Activated CD8-positive, alpha-beta memory T cell treated with anti-CD3 and anti-CD28 coated beads, Interleukin-2, amount 50 U/mL, for 24 hours (primary cell): ENCODE results near the gene PCDHGA10.
"Not testable (repeated sequence)": the region's sequence is repeated elsewhere in the genome, so short reads cannot be mapped to it uniquely, and the experiment has no call there.

Experiments
- DNase-seq: peaks from one replicate; pipeline ENCODE4 v3.0.0-alpha.2; 2020; ENCODE audit errors: extremely low read depth

The PCDHGA10 gene

DNA sequence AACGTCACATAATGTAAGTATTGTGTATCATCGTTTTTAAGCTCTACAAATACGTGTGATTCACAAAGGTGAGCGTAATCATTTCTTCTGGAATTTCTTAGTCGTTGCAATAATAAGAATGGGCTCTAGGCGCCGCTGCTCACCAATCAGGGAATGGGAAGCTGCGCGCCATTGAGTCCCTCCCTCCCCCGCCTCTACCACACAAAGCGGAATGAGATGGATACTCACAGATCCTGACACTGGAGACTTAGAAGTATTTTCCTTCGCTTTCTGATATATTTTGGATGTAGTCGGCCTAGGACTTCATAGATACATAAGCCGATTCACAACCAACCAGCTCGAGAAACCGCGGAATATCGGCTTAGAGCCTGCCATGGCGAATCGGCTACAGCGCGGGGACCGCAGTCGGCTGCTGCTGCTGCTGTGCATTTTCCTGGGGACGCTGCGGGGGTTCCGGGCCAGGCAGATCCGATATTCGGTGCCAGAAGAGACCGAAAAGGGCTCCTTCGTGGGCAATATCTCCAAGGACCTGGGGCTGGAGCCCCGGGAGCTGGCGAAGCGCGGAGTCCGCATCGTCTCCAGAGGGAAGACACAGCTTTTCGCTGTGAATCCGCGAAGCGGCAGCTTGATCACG lies 8.2 kb downstream of the PCDHGA10 start, which contains the start of gene PCDHGA11:
Gene PCDHGA11 (plus strand): TSS at position 197 of the 634 bp plus-strand sequence. CDS start 177 bp downstream, at position 374.
- DNase-seq: no peak

DNA sequence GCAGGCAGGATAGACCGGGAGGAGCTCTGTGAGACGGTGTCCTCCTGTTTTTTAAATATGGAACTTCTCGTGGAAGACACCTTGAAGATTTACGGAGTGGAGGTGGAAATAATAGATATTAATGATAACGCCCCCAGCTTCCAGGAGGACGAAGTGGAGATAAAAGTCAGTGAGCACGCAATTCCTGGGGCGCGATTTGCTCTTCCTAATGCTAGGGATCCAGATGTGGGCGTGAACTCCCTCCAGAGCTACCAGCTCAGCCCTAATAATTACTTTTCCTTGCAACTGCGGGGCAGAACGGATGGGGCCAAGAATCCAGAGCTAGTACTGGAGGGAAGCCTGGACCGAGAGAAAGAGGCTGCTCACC lies 8.7 kb downstream of the PCDHGA10 start:
- DNase-seq: no peak

DNA sequence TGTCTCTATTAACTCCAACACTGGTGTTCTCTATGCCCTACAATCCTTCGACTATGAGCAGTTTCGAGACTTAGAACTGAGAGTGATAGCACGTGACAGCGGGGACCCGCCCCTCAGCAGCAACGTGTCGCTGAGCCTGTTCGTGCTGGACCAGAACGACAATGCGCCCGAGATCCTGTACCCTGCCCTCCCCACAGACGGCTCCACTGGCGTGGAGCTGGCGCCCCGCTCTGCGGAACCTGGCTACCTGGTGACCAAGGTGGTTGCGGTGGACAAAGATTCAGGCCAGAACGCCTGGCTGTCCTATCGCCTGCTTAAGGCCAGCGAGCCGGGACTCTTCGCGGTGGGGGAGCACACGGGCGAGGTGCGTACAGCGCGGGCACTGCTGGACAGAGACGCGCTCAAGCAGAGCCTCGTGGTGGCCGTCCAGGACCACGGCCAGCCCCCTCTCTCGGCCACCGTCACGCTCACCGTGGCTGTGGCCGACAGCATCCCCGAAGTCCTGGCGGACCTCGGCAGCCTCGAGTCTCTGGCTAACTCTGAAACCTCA lies 10.0 kb downstream of the PCDHGA10 start:
- DNase-seq: no peak

DNA sequence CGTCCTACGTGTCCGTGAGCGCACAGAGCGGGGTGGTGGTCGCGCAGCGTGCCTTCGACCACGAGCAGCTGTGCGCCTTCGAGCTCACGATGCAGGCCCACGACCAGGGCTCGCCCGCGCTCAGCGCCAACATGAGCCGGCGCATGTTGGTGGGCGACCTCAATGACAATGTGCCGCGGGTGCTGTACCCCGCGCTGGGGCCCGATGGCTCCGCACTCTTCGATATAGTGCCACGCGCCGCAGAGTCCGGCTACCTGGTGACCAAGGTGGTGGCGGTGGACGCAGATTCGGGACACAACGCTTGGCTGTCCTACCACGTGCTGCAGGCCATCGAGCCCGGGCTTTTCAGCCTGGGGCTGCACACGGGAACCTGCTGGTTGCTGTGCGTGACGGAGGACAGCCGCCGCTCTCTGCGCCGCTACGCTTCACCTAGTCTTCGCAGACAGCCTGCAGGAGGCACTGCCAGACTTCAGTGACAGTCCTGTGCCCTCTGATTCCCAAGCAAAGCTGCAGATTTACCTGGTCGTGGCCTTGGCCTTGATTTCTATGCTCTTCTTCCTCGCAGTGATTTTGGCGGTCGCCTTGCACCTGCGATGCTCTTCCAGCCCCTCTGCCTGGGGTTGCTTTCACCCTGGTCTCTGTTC lies 15.1 kb downstream of the PCDHGA10 start:
- DNase-seq: no peak

DNA sequence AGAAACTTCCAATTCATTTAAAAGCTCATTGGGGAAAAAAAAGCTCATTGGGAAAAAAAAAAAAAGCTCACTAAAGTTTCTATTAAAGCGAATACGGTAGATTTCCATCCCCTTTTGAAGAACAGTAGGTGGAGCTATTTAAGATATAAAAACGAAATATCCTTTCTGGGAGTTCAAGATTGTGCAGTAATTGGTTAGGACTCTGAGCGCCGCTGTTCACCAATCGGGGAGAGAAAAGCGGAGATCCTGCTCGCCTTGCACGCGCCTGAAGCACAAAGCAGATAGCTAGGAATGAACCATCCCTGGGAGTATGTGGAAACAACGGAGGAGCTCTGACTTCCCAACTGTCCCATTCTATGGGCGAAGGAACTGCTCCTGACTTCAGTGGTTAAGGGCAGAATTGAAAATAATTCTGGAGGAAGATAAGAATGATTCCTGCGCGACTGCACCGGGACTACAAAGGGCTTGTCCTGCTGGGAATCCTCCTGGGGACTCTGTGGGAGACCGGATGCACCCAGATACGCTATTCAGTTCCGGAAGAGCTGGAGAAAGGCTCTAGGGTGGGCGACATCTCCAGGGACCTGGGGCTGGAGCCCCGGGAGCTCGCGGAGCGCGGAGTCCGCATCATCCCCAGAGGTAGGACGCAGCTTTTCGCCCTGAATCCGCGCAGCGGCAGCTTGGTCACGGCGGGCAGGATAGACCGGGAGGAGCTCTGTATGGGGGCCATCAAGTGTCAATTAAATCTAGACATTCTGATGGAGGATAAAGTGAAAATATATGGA lies 17.7 kb downstream of the PCDHGA10 start, which contains the start of gene PCDHGA12:
Gene PCDHGA12 (plus strand): TSS at position 176 of the 782 bp plus-strand sequence. CDS start 253 bp downstream, at position 429.
- no peak for DNase-seq

DNA sequence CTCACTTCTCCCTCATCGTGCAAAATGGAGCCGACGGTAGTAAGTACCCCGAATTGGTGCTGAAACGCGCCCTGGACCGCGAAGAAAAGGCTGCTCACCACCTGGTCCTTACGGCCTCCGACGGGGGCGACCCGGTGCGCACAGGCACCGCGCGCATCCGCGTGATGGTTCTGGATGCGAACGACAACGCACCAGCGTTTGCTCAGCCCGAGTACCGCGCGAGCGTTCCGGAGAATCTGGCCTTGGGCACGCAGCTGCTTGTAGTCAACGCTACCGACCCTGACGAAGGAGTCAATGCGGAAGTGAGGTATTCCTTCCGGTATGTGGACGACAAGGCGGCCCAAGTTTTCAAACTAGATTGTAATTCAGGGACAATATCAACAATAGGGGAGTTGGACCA lies 18.5 kb downstream of the PCDHGA10 start:
- no peak for DNase-seq

DNA sequence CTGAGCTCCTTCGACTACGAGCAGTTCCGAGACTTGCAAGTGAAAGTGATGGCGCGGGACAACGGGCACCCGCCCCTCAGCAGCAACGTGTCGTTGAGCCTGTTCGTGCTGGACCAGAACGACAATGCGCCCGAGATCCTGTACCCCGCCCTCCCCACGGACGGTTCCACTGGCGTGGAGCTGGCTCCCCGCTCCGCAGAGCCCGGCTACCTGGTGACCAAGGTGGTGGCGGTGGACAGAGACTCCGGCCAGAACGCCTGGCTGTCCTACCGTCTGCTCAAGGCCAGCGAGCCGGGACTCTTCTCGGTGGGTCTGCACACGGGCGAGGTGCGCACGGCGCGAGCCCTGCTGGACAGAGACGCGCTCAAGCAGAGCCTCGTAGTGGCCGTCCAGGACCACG lies 19.5 kb downstream of the PCDHGA10 start:
- not testable (repeated sequence) for DNase-seq

DNA sequence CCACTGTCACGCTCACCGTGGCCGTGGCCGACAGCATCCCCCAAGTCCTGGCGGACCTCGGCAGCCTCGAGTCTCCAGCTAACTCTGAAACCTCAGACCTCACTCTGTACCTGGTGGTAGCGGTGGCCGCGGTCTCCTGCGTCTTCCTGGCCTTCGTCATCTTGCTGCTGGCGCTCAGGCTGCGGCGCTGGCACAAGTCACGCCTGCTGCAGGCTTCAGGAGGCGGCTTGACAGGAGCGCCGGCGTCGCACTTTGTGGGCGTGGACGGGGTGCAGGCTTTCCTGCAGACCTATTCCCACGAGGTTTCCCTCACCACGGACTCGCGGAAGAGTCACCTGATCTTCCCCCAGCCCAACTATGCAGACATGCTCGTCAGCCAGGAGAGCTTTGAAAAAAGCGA lies 19.9 kb downstream of the PCDHGA10 start:
- not testable (repeated sequence) for DNase-seq

DNA sequence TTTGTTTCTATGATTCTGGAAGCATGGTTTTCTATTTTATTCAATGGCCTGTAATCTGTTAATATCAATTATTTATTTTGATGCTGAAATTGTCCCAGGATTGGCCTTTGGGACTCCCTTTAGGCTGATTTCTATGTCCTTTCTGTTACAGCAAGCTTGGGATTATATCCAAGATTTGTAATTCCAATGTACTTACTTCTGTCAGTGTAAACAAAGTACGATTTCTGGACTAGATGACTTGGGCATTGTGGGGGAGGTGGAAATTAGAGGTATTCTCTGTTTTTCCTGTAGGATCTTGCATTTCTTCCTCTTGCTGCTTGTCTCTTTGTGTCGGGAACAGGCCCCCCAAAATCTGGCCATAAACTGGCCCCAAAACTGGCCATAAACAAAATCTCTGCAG lies 21.2 kb downstream of the PCDHGA10 start:
- no peak for DNase-seq

DNA sequence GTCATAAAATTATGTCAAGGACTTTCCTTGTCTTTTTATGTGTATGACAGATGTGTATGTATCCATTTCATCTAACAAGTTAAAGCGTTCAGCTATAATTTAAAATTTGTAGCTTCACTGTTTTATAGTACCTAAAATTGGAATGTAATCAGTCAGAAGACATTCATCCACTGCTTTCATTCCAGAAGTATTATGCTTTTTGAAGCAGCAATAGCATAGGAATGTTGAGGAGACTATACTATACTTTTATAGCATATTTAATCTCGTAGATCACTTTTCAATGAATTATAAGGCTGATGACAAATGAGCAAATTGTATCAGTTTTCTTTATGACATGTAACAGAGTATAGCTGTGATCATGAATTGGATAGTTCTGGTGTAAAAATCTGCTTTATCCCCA lies 24.4 kb downstream of the PCDHGA10 start:
- DNase-seq: no peak

DNA sequence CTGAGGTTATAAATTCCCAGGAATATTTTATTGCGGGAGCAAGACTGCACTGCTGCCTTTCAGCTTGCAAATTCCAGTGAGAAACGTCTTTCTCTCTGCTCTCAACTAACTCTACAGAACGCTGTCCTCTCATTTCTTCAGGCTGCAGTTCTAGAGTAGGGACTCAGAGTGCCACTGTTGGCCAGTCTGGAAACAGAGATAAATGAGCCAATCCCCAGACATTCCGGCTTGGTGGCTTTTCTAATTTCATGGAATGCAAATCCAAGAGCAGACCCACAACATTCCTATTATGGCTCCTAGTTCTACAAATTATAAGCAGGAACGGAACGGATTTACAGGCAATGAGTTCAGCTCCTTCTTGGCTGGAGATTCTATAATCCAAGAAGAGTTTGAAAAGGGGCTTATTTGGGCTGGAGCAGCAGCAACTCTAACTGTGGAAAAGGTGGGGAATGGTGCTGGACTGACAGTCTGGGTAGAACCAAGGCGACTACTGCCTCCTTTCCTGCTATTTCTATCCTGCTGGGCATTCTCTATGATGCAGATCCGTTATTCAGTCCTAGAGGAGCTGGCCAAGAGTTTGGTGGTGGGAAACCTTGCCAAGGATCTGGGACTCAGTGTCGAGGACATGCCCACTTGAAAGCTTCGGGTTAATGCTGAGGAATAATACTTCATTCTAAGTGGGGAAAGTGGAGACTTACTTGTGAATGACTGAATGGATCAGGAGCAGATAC lies 26.8 kb downstream of the PCDHGA10 start:
- DNase-seq: no peak

DNA sequence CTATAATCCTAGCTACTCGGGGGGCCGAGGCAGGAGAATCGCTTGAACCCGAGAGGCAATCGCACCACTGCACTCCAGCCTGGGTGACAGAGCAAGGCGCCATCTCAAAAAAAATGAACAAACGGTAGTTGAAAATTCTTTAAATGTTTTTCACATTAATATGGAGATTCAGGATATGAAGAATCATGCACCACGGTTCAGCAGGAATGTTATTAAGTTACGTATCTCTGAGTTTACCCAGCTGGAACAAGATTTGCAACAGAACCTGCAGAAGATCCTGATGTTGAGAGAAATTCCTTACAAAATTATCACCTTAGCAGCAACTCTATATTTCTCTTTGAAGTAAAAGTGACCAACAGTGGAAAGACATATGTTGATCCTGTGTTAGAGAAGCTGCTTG lies 27.6 kb downstream of the PCDHGA10 start:
- DNase-seq: no peak

DNA sequence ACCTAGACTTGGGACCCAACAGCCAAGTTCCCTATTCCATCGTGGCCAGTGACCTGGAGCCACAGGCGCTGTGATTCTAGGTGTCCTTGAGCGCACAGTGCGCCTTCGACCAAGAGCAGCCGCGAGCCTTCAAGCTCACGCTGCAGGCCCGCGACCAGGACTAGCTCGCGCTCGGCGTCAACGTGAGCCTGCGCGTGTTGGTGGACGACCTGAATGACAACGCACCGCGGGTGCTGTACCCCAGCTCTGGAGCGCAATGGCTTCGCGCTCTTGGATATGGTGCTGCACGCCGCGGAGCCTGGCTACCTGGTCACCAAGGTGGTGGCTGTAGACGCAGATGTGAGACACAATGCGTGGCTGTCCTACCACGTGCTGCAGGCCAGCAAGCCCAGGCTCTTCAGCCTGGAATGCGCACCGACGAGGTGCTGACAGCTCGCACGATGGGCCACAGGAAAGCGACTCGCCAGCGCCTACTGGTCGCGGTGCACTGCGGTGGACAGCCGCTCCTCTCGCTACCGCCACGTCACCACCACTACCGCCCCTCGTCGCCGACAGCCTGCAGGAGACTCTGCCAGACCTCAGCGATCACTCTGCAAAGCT lies 28.9 kb downstream of the PCDHGA10 start:
- DNase-seq: no peak

DNA sequence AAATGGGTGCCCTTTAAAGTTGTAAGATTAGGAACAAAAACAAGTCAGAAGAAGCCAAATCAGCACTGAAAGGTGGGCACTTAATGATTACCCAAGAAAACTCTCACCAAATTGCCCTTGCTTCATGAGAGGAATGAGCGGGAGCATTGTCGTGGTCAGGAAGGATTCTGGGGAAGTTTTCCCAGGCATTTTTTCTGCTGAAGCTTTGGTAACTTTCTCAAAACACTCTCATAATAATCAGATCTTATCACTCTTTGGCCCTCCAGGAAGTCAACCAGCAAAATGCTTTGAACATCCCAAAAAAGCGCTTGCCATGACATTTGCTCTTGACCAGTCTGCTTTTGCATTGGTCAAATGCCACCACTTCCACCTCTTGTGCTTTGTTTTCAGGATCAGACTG lies 52.6 kb downstream of the PCDHGA10 start:
- no peak for DNase-seq
